ENCODE results near the gene KLHL42.

KLHL42 gene

DNA sequence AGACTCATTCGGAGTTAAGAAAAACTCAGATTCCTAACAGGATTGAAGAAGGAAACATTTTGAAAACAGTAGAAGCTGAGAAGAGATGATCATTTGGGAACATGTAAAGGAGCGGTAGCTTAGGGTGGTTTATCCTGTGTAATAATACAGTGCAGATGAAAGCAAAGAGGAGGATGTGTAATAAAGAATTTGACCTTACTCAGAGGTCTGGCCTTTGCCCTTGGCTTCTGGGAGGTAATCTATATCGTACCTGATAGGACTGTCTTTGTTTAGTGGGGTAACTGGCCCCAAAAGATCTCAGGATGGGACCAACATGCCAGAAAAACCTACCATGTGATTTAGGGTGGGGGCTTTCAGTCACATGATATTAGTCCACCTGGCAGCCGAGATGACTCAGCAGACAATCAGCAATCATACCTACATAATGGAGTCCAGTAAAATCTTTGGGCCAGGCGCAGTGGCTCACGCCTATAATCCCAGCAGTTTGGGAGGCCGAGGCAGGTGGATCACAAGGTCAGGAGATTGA, 23.3 kb upstream of the KLHL42 start:
- no peak overlapping the region for H3K27ac ChIP-seq (ENCODE audit: low read depth, low read length, poor library complexity, severe bottlenecking)
- TF ChIP-seq, protein P1, sequence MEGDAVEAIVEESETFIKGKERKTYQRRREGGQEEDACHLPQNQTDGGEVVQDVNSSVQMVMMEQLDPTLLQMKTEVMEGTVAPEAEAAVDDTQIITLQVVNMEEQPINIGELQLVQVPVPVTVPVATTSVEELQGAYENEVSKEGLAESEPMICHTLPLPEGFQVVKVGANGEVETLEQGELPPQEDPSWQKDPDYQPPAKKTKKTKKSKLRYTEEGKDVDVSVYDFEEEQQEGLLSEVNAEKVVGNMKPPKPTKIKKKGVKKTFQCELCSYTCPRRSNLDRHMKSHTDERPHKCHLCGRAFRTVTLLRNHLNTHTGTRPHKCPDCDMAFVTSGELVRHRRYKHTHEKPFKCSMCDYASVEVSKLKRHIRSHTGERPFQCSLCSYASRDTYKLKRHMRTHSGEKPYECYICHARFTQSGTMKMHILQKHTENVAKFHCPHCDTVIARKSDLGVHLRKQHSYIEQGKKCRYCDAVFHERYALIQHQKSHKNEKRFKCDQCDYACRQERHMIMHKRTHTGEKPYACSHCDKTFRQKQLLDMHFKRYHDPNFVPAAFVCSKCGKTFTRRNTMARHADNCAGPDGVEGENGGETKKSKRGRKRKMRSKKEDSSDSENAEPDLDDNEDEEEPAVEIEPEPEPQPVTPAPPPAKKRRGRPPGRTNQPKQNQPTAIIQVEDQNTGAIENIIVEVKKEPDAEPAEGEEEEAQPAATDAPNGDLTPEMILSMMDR (IDR thresholded peaks at IDR 0.05; ENCODE audit: low read length), result no peak
- no peaks in the 10 kb centered on the region for H3K79me2 ChIP-seq (ENCODE audit: insufficient read depth, low read length)

DNA sequence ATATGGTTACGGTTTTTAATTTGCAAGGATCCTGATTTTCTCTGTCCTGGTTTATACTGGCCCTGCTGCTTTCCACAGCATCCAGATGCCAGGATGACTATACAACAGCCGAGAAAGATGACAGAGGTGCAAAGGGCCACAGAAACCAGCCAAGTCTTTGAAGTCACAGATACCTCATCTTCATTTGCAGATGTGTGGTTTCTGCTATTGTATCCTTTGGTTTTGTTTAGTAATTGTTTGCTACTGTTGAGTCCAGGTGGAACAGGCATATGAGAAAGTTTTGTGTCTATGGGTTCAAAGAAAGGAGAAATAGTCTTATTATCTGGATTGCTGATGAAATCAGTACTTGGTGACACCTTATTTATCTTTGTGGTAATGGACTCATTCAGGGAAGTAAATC, 17.3 kb upstream of the KLHL42 start:
- H3K36me3 ChIP-seq (ENCODE audit: insufficient read depth, low read length), result no peaks in the 10 kb centered on the region
- no peak overlapping the region for H2AFZ ChIP-seq (ENCODE audit: low read length)
- no peaks in the 10 kb centered on the region for H3F3A ChIP-seq (ENCODE audit: insufficient read depth, low read length)
- no peak overlapping the region for H3K4me2 ChIP-seq (ENCODE audit: low read length)
- H3K9me2 ChIP-seq (ENCODE audit: low read depth, low read length), result no peaks in the 10 kb centered on the region
- no peaks in the 10 kb centered on the region for H4K20me1 ChIP-seq (ENCODE audit: insufficient read depth, low read length)
- TF ChIP-seq EZH2 (IDR thresholded peaks at IDR 0.05; ENCODE audit: borderline replicate concordance, low read length), result no peak
- TF ChIP-seq, protein P1 (IDR thresholded peaks at IDR 0.05; ENCODE audit: low read length), result no peak
- no peak overlapping the region for H3K4me3 ChIP-seq (ENCODE audit: low read depth, low read length, poor library complexity, severe bottlenecking)
- no peak overlapping the region for H3K9ac ChIP-seq (ENCODE audit: low read length)
- no peaks in the 10 kb centered on the region for H3K27me3 ChIP-seq (ENCODE audit: insufficient read depth, low read length)
- H3K9me3 ChIP-seq (ENCODE audit: low read length), result no peaks in the 10 kb centered on the region
- no peaks in the 10 kb centered on the region for H3K4me1 ChIP-seq (ENCODE audit: insufficient read depth, low read length, severe bottlenecking)
- H3K79me2 ChIP-seq (ENCODE audit: insufficient read depth, low read length), result no peaks in the 10 kb centered on the region
- no peak overlapping the region for H3K27ac ChIP-seq (ENCODE audit: low read depth, low read length, poor library complexity, severe bottlenecking)

More for the DNA sequence above, 23.3 kb upstream of the KLHL42 start:
- H2AFZ ChIP-seq (ENCODE audit: low read length), result no peak overlapping the region
- H3K27me3 ChIP-seq (ENCODE audit: insufficient read depth, low read length), result no peaks in the 10 kb centered on the region
- no peaks in the 10 kb centered on the region for H3K9me3 ChIP-seq (ENCODE audit: low read length)
- H3K36me3 ChIP-seq (ENCODE audit: insufficient read depth, low read length), result peaks cover 26% of the 10 kb centered on the region
- H3F3A ChIP-seq (ENCODE audit: insufficient read depth, low read length), result no peaks in the 10 kb centered on the region
- no peak overlapping the region for H3K4me2 ChIP-seq (ENCODE audit: low read length)
- H3K4me1 ChIP-seq (ENCODE audit: insufficient read depth, low read length, severe bottlenecking), result peaks cover 9% of the 10 kb centered on the region
- no peaks in the 10 kb centered on the region for H3K9me2 ChIP-seq (ENCODE audit: low read depth, low read length)
- no peak overlapping the region for H3K9ac ChIP-seq (ENCODE audit: low read length)
- H3K4me3 ChIP-seq (ENCODE audit: low read depth, low read length, poor library complexity, severe bottlenecking), result no peak overlapping the region
- H4K20me1 ChIP-seq (ENCODE audit: insufficient read depth, low read length), result no peaks in the 10 kb centered on the region

DNA sequence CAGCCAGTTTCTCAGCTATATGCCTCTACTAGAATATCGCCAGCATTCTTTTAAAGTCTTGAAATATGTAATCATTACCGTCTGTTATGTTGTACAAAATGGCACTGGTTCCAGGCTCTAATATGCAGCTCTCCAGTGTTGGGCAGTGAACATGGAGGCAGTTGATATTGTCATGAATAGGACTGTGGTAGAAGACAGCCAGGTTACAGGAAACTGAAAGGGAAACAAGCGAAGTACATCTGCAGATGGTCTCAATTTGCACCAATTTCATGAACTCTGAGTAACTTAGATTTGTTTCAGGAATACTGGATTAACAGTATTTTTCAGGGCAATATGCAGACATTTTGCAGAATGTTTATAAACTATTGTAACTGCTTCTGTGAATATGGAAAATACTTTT, 13.4 kb upstream of the KLHL42 start:
- no peak overlapping the region for H3K4me3 ChIP-seq (ENCODE audit: low read depth, low read length, poor library complexity, severe bottlenecking)
- no peak for TF ChIP-seq EZH2 (IDR thresholded peaks at IDR 0.05; ENCODE audit: borderline replicate concordance, low read length)
- TF ChIP-seq, protein P1 (IDR thresholded peaks at IDR 0.05; ENCODE audit: low read length), result no peak
- H3K9me2 ChIP-seq (ENCODE audit: low read depth, low read length), result no peaks in the 10 kb centered on the region
- H3K27me3 ChIP-seq (ENCODE audit: insufficient read depth, low read length), result no peaks in the 10 kb centered on the region
- H4K20me1 ChIP-seq (ENCODE audit: insufficient read depth, low read length), result no peaks in the 10 kb centered on the region
- H3F3A ChIP-seq (ENCODE audit: insufficient read depth, low read length), result no peaks in the 10 kb centered on the region
- H3K79me2 ChIP-seq (ENCODE audit: insufficient read depth, low read length), result no peaks in the 10 kb centered on the region
- peaks cover 4% of the 10 kb centered on the region for H3K4me1 ChIP-seq (ENCODE audit: insufficient read depth, low read length, severe bottlenecking)
- H3K36me3 ChIP-seq (ENCODE audit: insufficient read depth, low read length), result no peaks in the 10 kb centered on the region
- no peak overlapping the region for H2AFZ ChIP-seq (ENCODE audit: low read length)
- no peaks in the 10 kb centered on the region for H3K9me3 ChIP-seq (ENCODE audit: low read length)
- H3K4me2 ChIP-seq (ENCODE audit: low read length), result no peak overlapping the region
- no peak overlapping the region for H3K27ac ChIP-seq (ENCODE audit: low read depth, low read length, poor library complexity, severe bottlenecking)
- H3K9ac ChIP-seq (ENCODE audit: low read length), result no peak overlapping the region

Measured in OCI-LY1 (cell line).